ENCODE data around the gene POM121C. TPM values are rescaled to one million over a fixed set of nuclear protein-coding genes. Genes with fewer than 3 reads are reported as not detected.
"Not testable (repeated sequence)": the region's sequence is repeated elsewhere in the genome, so short reads cannot be mapped to it uniquely, and the experiment has no call there.

Gene POM121C
- total RNA-seq, 1 experiment from 2014 or later: 66.6 TPM

- H3K27me3 ChIP-seq (ENCODE audit: control insufficient read depth, insufficient read depth, low read length); H3K4me3 ChIP-seq (ENCODE audit: low read depth in 2 of 2, low read length in 2 of 2); CTCF ChIA-PET; ATAC-seq; in situ Hi-C loops (cut with HindIII; ENCODE audit: low pct_unique_long_range_greater_than_20kb, low sequenced_read_pairs); POLR2A ChIA-PET; H3K27ac ChIP-seq (ENCODE audit: low read length); intact Hi-C loops (cut with micrococcal nuclease; ENCODE audit: unreplicated experiment); DNase-seq (ENCODE audit: low read depth, low spot score); H3K4me1 ChIP-seq (ENCODE audit: control insufficient read depth, insufficient read depth, low read length); BruUV-seq (replicated peaks); H3K9me3 ChIP-seq (ENCODE audit: control insufficient read depth, insufficient read depth, low read depth, low read length): not testable (repeated sequence)
- peaks cover 21% of the 10 kb centered on the region for H3K36me3 ChIP-seq (ENCODE audit: control insufficient read depth, insufficient read depth, low read length)
- TF ChIP-seq CTCF (IDR thresholded peaks at IDR 0.05): 0 out of 2 replicates have a peak, but pooled peaks have one; percentile 13
Measured at GRCh38 chr7:75439000-75439399, 47.1 kb downstream of the POM121C start.

GRCh38 chr7:75423481-75423880, 62.6 kb downstream of the POM121C start:
- H3K9me3 ChIP-seq (ENCODE audit: control insufficient read depth, insufficient read depth, low read depth, low read length); DNase-seq (ENCODE audit: low read depth, low spot score); H3K36me3 ChIP-seq (ENCODE audit: control insufficient read depth, insufficient read depth, low read length); intact Hi-C loops (cut with micrococcal nuclease; ENCODE audit: unreplicated experiment); ATAC-seq; H3K4me1 ChIP-seq (ENCODE audit: control insufficient read depth, insufficient read depth, low read length); CTCF ChIA-PET; POLR2A ChIA-PET; BruUV-seq (replicated peaks); H3K27me3 ChIP-seq (ENCODE audit: control insufficient read depth, insufficient read depth, low read length); H3K4me3 ChIP-seq (ENCODE audit: low read depth in 2 of 2, low read length in 2 of 2); in situ Hi-C loops (cut with HindIII; ENCODE audit: low pct_unique_long_range_greater_than_20kb, low sequenced_read_pairs); H3K27ac ChIP-seq (ENCODE audit: low read length): not testable (repeated sequence)

- H3K27me3 ChIP-seq (ENCODE audit: control insufficient read depth, insufficient read depth, low read length); H3K27ac ChIP-seq (ENCODE audit: low read length); in situ Hi-C loops (cut with HindIII; ENCODE audit: low pct_unique_long_range_greater_than_20kb, low sequenced_read_pairs); H3K9me3 ChIP-seq (ENCODE audit: control insufficient read depth, insufficient read depth, low read depth, low read length); H3K4me3 ChIP-seq (ENCODE audit: low read depth in 2 of 2, low read length in 2 of 2); intact Hi-C loops (cut with micrococcal nuclease; ENCODE audit: unreplicated experiment); DNase-seq (ENCODE audit: low read depth, low spot score); CTCF ChIA-PET; BruUV-seq (replicated peaks); ATAC-seq; POLR2A ChIA-PET; H3K4me1 ChIP-seq (ENCODE audit: control insufficient read depth, insufficient read depth, low read length); H3K36me3 ChIP-seq (ENCODE audit: control insufficient read depth, insufficient read depth, low read length): not testable (repeated sequence)
Measured at GRCh38 chr7:75421798-75422710, 64.0 kb downstream of the POM121C start.

GRCh38 chr7:75420152-75420551, 65.9 kb downstream of the POM121C start:
- in situ Hi-C loops (cut with HindIII; ENCODE audit: low pct_unique_long_range_greater_than_20kb, low sequenced_read_pairs); ATAC-seq; CTCF ChIA-PET; H3K4me1 ChIP-seq (ENCODE audit: control insufficient read depth, insufficient read depth, low read length); POLR2A ChIA-PET; H3K9me3 ChIP-seq (ENCODE audit: control insufficient read depth, insufficient read depth, low read depth, low read length); DNase-seq (ENCODE audit: low read depth, low spot score); intact Hi-C loops (cut with micrococcal nuclease; ENCODE audit: unreplicated experiment); H3K4me3 ChIP-seq (ENCODE audit: low read depth in 2 of 2, low read length in 2 of 2); H3K27me3 ChIP-seq (ENCODE audit: control insufficient read depth, insufficient read depth, low read length); H3K27ac ChIP-seq (ENCODE audit: low read length); H3K36me3 ChIP-seq (ENCODE audit: control insufficient read depth, insufficient read depth, low read length): not testable (repeated sequence)
- TSS peak; percentile 9 for BruUV-seq (replicated peaks)

GRCh38 chr7:75419693-75420092, 66.4 kb downstream of the POM121C start:
- POLR2A ChIA-PET; ATAC-seq; intact Hi-C loops (cut with micrococcal nuclease; ENCODE audit: unreplicated experiment); H3K27me3 ChIP-seq (ENCODE audit: control insufficient read depth, insufficient read depth, low read length); H3K4me1 ChIP-seq (ENCODE audit: control insufficient read depth, insufficient read depth, low read length); CTCF ChIA-PET; H3K9me3 ChIP-seq (ENCODE audit: control insufficient read depth, insufficient read depth, low read depth, low read length); DNase-seq (ENCODE audit: low read depth, low spot score); H3K27ac ChIP-seq (ENCODE audit: low read length); H3K36me3 ChIP-seq (ENCODE audit: control insufficient read depth, insufficient read depth, low read length); BruUV-seq (replicated peaks); H3K4me3 ChIP-seq (ENCODE audit: low read depth in 2 of 2, low read length in 2 of 2); in situ Hi-C loops (cut with HindIII; ENCODE audit: low pct_unique_long_range_greater_than_20kb, low sequenced_read_pairs): not testable (repeated sequence)

- H3K4me3 ChIP-seq (ENCODE audit: low read depth in 2 of 2, low read length in 2 of 2); H3K9me3 ChIP-seq (ENCODE audit: control insufficient read depth, insufficient read depth, low read depth, low read length); DNase-seq (ENCODE audit: low read depth, low spot score); H3K27ac ChIP-seq (ENCODE audit: low read length); BruUV-seq (replicated peaks); CTCF ChIA-PET; intact Hi-C loops (cut with micrococcal nuclease; ENCODE audit: unreplicated experiment); H3K36me3 ChIP-seq (ENCODE audit: control insufficient read depth, insufficient read depth, low read length); H3K27me3 ChIP-seq (ENCODE audit: control insufficient read depth, insufficient read depth, low read length); in situ Hi-C loops (cut with HindIII; ENCODE audit: low pct_unique_long_range_greater_than_20kb, low sequenced_read_pairs); H3K4me1 ChIP-seq (ENCODE audit: control insufficient read depth, insufficient read depth, low read length); POLR2A ChIA-PET: not testable (repeated sequence)
- ATAC-seq: peak; percentile 5; the same call in 1 of the 2 replicates
Measured at GRCh38 chr7:75419210-75419609, 66.9 kb downstream of the POM121C start.
